Anterior cingulate cortex (tissue), 58 donors: Measurements from ENCODE around the gene CHI3L1.

Experiments
- DNase-seq, 58 donors: peaks; one replicate each; lab custom pipeline; 2025; lab: John Stamatoyannopoulos, UW

The CHI3L1 gene

GRCh38 chr1:203138066-203138465 lies 48.4 kb downstream of the CHI3L1 start:
- no peak for DNase-seq

- DNase-seq, result no peak
Observed at GRCh38 chr1:203137324-203137723, 49.2 kb downstream of the CHI3L1 start.

DNA sequence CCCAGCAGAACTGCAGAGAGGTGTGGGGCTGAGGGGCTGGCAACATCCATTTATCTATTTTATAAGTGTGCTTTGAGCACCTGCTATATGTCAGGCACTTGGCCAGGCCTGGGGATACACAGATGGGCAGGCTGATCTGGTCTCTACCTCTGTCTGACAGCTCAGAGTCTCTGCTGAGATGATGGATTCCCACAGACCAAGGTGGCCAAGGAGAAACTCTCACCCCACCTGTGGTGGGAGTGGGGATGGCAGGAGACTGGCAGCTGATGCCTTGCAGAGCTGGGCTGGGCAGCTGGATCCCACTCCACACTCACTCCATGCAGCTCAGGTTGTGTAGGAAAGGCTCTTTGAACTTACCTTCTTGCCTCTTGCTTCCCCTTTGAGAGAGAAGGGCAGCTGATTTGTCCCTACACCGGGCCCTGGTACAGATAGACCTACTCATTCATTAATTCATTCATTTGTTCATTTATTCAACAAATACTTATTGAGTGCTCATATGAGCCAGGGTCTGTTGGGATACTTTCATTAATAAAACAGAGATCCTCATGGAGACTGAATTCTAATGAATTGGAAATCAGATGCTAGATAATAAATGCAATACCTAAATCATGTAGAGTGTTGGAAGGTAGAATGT lies 50.0 kb downstream of the CHI3L1 start:
- no peak for DNase-seq

GRCh38 chr1:203135636-203136305 lies 50.7 kb downstream of the CHI3L1 start:
- DNase-seq, result no peak

GRCh38 chr1:203133970-203134725 lies 52.4 kb downstream of the CHI3L1 start:
- DNase-seq, result peak in 24 of 58 donors; percentile 26 to 76 (median 47)

- DNase-seq, result no peak
Observed at GRCh38 chr1:203131548-203132200, 54.8 kb downstream of the CHI3L1 start.

DNA sequence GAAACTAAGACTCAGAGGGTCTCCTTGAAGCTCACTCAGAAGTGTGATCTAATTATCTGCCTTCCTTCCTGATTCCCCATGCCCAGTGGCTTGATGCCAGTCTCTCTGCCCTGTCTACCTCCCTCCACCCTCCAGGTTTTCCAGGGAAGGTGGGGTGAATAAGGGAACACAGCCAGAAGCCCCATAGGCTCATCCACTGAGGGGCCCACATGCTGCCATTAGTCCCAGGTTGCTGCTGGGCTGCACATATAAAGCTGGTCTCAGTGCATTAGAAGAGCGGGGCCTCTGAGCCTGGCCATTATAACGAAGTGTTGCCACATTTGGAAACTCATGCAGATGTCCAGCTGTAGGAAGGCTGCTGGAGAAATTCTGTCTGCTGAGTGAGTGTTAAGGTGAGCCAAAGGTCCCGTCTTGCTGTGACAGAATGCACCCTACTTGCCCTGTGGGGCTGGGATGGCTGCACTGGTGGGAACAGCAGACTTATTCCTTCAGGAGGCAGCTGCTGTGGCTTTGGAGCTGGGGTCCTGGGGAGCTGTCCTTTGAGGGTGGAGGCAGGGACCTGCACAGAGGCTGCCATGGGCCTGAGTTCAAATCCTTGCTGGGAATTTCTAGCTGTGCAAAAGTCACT lies 56.0 kb downstream of the CHI3L1 start:
- DNase-seq, result peak in 1 of 58 donors; percentile 65

GRCh38 chr1:203129501-203130231 lies 56.8 kb downstream of the CHI3L1 start:
- DNase-seq, result peak in 54 of 58 donors; percentile 56 to 93 (median 82)
